Parathyroid adenoma (tissue), 2 donors: ENCODE results near the gene NLRC4.
"Not testable (repeated sequence)": the region's sequence is repeated elsewhere in the genome, so short reads cannot be mapped to it uniquely, and the experiment has no call there.

Experiments used
- H2AFZ ChIP-seq: fragments of 300-600 bp; sonication (generic); one replicate; pipeline ENCODE4 v1.7.0; 2017; ENCODE audit warnings: antibody characterized with exemption, mild to moderate bottlenecking
- H3K27ac ChIP-seq: fragments of 300-600 bp; sonication (generic); one replicate; pipeline ENCODE4 v1.7.0; 2017
- H3K27me3 ChIP-seq: fragments of 300-600 bp; sonication (generic); one replicate; pipeline ENCODE4 v1.7.0; 2017; ENCODE audit warnings: low read length; ENCODE audit not compliant: control insufficient read depth, insufficient read depth
- H3K36me3 ChIP-seq: fragments of 300-600 bp; sonication (generic); one replicate; pipeline ENCODE4 v1.7.0; 2017; ENCODE audit warnings: low read length; ENCODE audit not compliant: control insufficient read depth, insufficient read depth
- H3K4me1 ChIP-seq: fragments of 300-600 bp; sonication (generic); one replicate; pipeline ENCODE4 v1.7.0; 2017; ENCODE audit warnings: control low read depth
- H3K4me2 ChIP-seq: fragments of 300-600 bp; sonication (generic); one replicate; pipeline ENCODE4 v1.7.0; 2017; ENCODE audit warnings: low read length
- H3K4me3 ChIP-seq: fragments of 300-600 bp; sonication (generic); one replicate; pipeline ENCODE4 v1.7.0; 2017; ENCODE audit warnings: low read depth, low read length
- H3K79me2 ChIP-seq: fragments of 300-600 bp; sonication (generic); one replicate; pipeline ENCODE4 v1.7.0; 2017; ENCODE audit warnings: control low read depth
- H3K9ac ChIP-seq: fragments of 300-600 bp; sonication (generic); one replicate; pipeline ENCODE4 v1.7.0; 2017; ENCODE audit warnings: mild to moderate bottlenecking
- H3K9me3 ChIP-seq: fragments of 300-600 bp; sonication (generic); one replicate; pipeline ENCODE4 v1.7.0; 2017; ENCODE audit warnings: low read length; ENCODE audit not compliant: control insufficient read depth
- TF ChIP-seq, protein P1 (sequence below): fragments of 300-600 bp; sonication (generic); IDR thresholded peaks from one replicate; pipeline ENCODE4 v1.7.0; 2017; ENCODE audit warnings: antibody characterized with exemption, mild to moderate bottlenecking
- donor health status: primary hyperparathyroidism.

Gene NLRC4

GRCh38 chr2:32277363-32277673 is 12.6 kb upstream of the NLRC4 start:
- H3K4me2 ChIP-seq: peak overlapping the region; percentile 64
- no peaks in the 10 kb centered on the region for H3K36me3 ChIP-seq
- no peaks in the 10 kb centered on the region for H3K4me1 ChIP-seq
- H3K9me3 ChIP-seq: no peaks in the 10 kb centered on the region
- peak overlapping the region; percentile 98 for H3K4me3 ChIP-seq
- H3K9ac ChIP-seq: no peak overlapping the region
- peaks cover 39% of the 10 kb centered on the region for H3K79me2 ChIP-seq
- TF ChIP-seq, protein P1, sequence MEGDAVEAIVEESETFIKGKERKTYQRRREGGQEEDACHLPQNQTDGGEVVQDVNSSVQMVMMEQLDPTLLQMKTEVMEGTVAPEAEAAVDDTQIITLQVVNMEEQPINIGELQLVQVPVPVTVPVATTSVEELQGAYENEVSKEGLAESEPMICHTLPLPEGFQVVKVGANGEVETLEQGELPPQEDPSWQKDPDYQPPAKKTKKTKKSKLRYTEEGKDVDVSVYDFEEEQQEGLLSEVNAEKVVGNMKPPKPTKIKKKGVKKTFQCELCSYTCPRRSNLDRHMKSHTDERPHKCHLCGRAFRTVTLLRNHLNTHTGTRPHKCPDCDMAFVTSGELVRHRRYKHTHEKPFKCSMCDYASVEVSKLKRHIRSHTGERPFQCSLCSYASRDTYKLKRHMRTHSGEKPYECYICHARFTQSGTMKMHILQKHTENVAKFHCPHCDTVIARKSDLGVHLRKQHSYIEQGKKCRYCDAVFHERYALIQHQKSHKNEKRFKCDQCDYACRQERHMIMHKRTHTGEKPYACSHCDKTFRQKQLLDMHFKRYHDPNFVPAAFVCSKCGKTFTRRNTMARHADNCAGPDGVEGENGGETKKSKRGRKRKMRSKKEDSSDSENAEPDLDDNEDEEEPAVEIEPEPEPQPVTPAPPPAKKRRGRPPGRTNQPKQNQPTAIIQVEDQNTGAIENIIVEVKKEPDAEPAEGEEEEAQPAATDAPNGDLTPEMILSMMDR: no peak
- H3K27me3 ChIP-seq: no peaks in the 10 kb centered on the region
- H3K27ac ChIP-seq: peak overlapping the region; percentile 58
- H2AFZ ChIP-seq: peak overlapping the region; percentile 91

DNA sequence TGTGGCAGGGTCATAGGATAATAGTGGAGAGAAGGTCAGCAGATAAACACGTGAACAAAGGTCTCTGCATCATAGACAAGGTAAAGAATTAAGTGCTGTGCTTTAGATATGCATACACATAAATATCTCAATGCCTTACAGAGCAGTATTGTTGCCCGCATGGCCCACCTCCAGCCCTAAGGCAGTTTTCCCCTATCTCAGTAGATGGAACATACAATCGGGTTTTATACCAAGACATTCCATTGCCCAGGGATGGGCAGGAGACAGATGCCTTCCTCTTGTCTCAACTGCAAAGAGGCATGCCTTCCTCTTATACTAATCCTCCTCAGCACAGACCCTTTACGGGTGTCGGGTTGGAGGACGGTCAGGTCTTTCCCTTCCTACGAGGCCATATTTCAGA is 11.1 kb upstream of the NLRC4 start:
- H2AFZ ChIP-seq, H3K4me2 ChIP-seq, H3K9me3 ChIP-seq, H3K4me1 ChIP-seq, H3K36me3 ChIP-seq, H3K27me3 ChIP-seq, H3K27ac ChIP-seq, H3K9ac ChIP-seq, H3K4me3 ChIP-seq: not testable (repeated sequence)
- peaks cover 26% of the 10 kb centered on the region for H3K79me2 ChIP-seq

GRCh38 chr2:32274289-32274688 is 9.6 kb upstream of the NLRC4 start:
- Histone ChIP-seq H3K4me3 (no peak overlapping the region), H3K4me2 (no peak overlapping the region), H3K36me3 (no peaks in the 10 kb centered on the region), H3K27me3 (no peaks in the 10 kb centered on the region), H3K27ac (no peak overlapping the region), H3K79me2 (peaks cover 18% of the 10 kb centered on the region), H2AFZ (peak overlapping the region; percentile 9), H3K9ac (no peak overlapping the region), H3K9me3 (no peaks in the 10 kb centered on the region), H3K4me1 (no peaks in the 10 kb centered on the region)
- TF ChIP-seq, protein P1: no peak

- TF ChIP-seq, protein P1: no peak
- H3K9me3 ChIP-seq: no peaks in the 10 kb centered on the region
Observed at GRCh38 chr2:32272279-32272678, 7.6 kb upstream of the NLRC4 start.

DNA sequence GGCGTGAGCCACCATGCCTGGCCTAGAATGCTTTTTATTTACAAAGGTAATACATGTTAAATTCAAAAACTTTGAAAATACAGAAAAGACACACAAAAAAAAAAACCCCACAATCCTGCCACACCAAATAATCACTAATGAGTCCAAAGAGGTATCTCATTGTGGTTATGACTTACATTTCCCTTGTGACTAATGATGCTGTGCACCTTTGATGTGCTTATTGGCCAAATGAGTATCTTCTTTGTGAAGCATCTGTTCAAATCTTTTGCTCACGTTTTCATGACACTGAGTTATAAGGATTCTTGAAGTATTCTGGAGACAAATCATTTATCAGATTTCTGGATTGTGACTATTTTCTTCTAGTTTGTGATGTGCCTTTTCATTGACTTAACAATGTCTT is 6.4 kb upstream of the NLRC4 start:
- H3K36me3 ChIP-seq: no peaks in the 10 kb centered on the region
- H3K4me1 ChIP-seq: no peaks in the 10 kb centered on the region
- H3K27ac ChIP-seq: no peak overlapping the region
- H3K9ac ChIP-seq: no peak overlapping the region
- H3K4me3 ChIP-seq: no peak overlapping the region
- H3K27me3 ChIP-seq: no peaks in the 10 kb centered on the region
- no peak overlapping the region for H3K4me2 ChIP-seq
- H3K9me3 ChIP-seq: no peaks in the 10 kb centered on the region
- TF ChIP-seq, protein P1: no peak
- H3K79me2 ChIP-seq: no peaks in the 10 kb centered on the region
- H2AFZ ChIP-seq: no peak overlapping the region

More at GRCh38 chr2:32272279-32272678, 7.6 kb upstream of the NLRC4 start:
- Histone ChIP-seq H3K4me1 (no peaks in the 10 kb centered on the region), H3K79me2 (peaks cover 1% of the 10 kb centered on the region), H3K36me3 (no peaks in the 10 kb centered on the region), H2AFZ (no peak overlapping the region), H3K4me3 (no peak overlapping the region), H3K27me3 (no peaks in the 10 kb centered on the region), H3K4me2 (no peak overlapping the region), H3K27ac (no peak overlapping the region), H3K9ac (no peak overlapping the region)
